ENCODE data around the gene SLC13A5. TPM values are rescaled to one million over a fixed set of nuclear protein-coding genes. Genes with fewer than 3 reads are reported as not detected.

SLC13A5 gene
- total RNA-seq: not detected in 2 replicates

GRCh38 chr17:6713130-6713917 is at the start of gene SLC13A5:
Gene SLC13A5, minus strand, starts transcription at chr17:6713369. Its CDS starts 36 bp downstream, at chr17:6713333.

GRCh38 chr17:6755731-6756184 is 42.6 kb upstream of the SLC13A5 start, which contains the start of gene XAF1:
Gene XAF1, plus strand, starts transcription at chr17:6756046. Its CDS starts 33 bp downstream, at chr17:6756079.

GRCh38 chr17:6651354-6651918 is 61.7 kb downstream of the SLC13A5 start, which contains the start of the genes C17orf100 and MED31:
Gene C17orf100, plus strand, starts transcription at chr17:6651762. Its CDS starts 152 bp downstream, at chr17:6651914.
Gene MED31, minus strand, starts transcription at chr17:6651605. Its CDS starts 77 bp downstream, at chr17:6651528.

GRCh38 chr17:6640536-6641246 is 72.5 kb downstream of the SLC13A5 start, which contains the start of the genes KIAA0753 and TXNDC17:
Gene KIAA0753, minus strand, starts transcription at chr17:6640711. Its CDS starts 5,608 bp downstream, at chr17:6635103.
Gene TXNDC17, plus strand, starts transcription at chr17:6641060. Its CDS starts 23 bp downstream, at chr17:6641083.

Small RNAs within 50 kb of the gene (small RNA-seq; reads per million reads assigned to genes)
- not detected for gene AC004706.2
- not detected for gene MIR4520-1

Other genes with a start within 250 kb of the SLC13A5 start
- gene PITPNM3, start 156.8 kb downstream of the SLC13A5 start, total RNA-seq: 7.1 and 8.8 TPM in 2 replicates
- 17.6 and 20.9 TPM in 2 replicates for gene KIAA0753, start 72.7 kb downstream of the SLC13A5 start, total RNA-seq
- 130 and 138 TPM in 2 replicates for gene TXNDC17, start 72.3 kb downstream of the SLC13A5 start, total RNA-seq
- gene MED31, start 61.8 kb downstream of the SLC13A5 start, total RNA-seq: 9.9 and 12.4 TPM in 2 replicates
- 0.39 and 0.43 TPM in 2 replicates for gene C17orf100, start 61.6 kb downstream of the SLC13A5 start, total RNA-seq
- 19.2 and 33.4 TPM in 2 replicates for gene XAF1, start 42.7 kb upstream of the SLC13A5 start, total RNA-seq
- gene FBXO39, start 62.8 kb upstream of the SLC13A5 start, total RNA-seq: 0.26 and 0.76 TPM in 2 replicates
- gene TEKT1, start 118.4 kb upstream of the SLC13A5 start, total RNA-seq: not detected in 2 replicates

All from articular chondrocyte of knee joint (primary cell).